ENCODE measurements around the gene TMIE. TPM values are rescaled to one million over a fixed set of nuclear protein-coding genes. Genes with fewer than 3 reads are reported as not detected.

Gene TMIE
- total RNA-seq, 2 experiments from 2014 or later: 0.93 to 1.3 TPM

GRCh38 chr3:46707601-46708011 is 6.4 kb downstream of the TMIE start:
- H3K27me3 Mint-ChIP-seq: no peaks in the 10 kb centered on the region
- CTCF ChIA-PET: interaction anchor here (0.7 to 3.8 kb wide), 6 partner anchors 9 to 219 kb away, joined by 3 to 19 read pairs (median 4); no protein-coding TSS in a partner anchor
- H3K36me3 Mint-ChIP-seq: no peaks in the 10 kb centered on the region
- no peak overlapping the region for H3K4me3 Mint-ChIP-seq
- no peak overlapping the region for H3K27ac Mint-ChIP-seq
- DNase-seq: no peak
- intact Hi-C loops (cut with micrococcal nuclease): loop anchor here (10.0 kb wide), 1 partner anchor 157 kb away; the partner anchor contains the start of gene MYL3
- no peaks in the 10 kb centered on the region for H3K4me1 Mint-ChIP-seq (ENCODE audit: low read depth)
- POLR2A ChIA-PET: no interaction called here
- H3K9me3 Mint-ChIP-seq: no peaks in the 10 kb centered on the region

DNA sequence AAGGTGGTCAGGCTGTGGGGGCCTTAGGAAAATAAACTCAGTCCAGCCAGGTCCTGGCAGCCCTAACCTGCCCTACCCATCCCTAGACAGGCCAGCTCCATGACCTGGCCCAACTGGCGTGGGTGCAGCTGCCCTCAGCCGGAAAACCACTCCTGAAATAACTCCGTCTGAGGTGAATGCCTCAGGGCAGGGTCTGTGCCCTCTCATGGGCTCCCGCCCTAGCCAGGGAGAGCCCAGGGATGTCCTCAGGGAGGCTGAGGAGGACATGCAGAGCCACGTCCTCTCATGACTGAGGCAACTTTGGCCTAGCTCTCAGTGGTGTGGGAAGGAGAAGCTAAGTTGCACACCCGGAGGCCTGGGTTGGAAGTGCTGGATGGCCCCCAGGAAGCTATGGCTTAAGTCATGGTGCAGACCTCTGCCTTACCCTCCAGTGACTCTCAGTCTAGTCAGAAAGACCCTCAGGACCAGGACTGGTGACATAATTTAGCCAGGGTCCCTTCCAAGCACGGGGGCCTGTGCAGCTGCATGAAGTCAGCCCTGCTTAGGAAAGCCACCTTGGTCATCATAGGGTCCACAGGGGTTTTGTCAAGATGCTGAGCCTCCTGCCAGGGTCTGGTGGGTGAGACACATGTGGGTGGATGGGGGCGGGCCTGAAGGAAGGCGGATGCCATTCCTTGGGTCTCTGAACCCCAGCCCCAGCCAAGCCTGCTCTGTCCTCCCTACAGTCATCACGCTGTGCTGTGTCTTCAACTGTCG is 7.4 kb downstream of the TMIE start:
- ChIA-PET POLR2A (no interaction called here), CTCF (interaction anchor here (0.7 to 3.8 kb wide), 4 partner anchors 10 to 203 kb away, joined by 3 to 19 read pairs (median 6); no protein-coding TSS in a partner anchor)
- Mint-ChIP-seq H3K36me3 (no peaks in the 10 kb centered on the region), H3K9me3 (no peaks in the 10 kb centered on the region), H3K4me3 (no peak overlapping the region), H3K4me1 (ENCODE audit: low read depth) (no peaks in the 10 kb centered on the region), H3K27ac (no peak overlapping the region), H3K27me3 (no peaks in the 10 kb centered on the region)
- intact Hi-C loops (cut with micrococcal nuclease): loop anchor here (10.0 kb wide), 1 partner anchor 156 kb away; the partner anchor contains the start of gene MYL3
- no peak for DNase-seq

DNA sequence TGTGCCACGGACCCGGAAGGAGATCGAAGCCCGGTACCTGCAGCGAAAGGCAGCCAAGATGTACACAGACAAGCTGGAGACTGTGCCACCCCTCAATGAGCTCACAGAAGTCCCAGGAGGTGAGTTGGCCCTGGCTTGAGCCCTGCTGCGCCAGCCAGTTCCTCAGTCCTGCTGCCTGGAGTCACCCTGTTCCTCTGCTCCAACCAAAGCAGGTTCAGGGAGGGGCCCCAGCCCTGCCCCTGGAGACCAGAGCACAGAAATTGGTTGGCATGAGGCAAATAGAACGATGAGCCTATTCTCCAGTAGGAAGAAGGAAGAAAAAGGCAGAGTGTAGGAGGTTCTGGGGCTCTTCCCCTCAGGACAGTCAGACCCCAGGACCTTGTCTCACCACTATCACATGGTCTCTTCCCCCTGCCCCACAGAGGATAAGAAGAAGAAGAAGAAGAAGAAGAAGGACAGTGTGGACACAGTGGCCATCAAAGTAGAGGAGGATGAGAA is 8.0 kb downstream of the TMIE start:
- intact Hi-C loops (cut with micrococcal nuclease): loop anchor here (10.0 kb wide), 1 partner anchor 156 kb away; the partner anchor contains the start of gene MYL3
- no peaks in the 10 kb centered on the region for H3K36me3 Mint-ChIP-seq
- POLR2A ChIA-PET: no interaction called here

DNA sequence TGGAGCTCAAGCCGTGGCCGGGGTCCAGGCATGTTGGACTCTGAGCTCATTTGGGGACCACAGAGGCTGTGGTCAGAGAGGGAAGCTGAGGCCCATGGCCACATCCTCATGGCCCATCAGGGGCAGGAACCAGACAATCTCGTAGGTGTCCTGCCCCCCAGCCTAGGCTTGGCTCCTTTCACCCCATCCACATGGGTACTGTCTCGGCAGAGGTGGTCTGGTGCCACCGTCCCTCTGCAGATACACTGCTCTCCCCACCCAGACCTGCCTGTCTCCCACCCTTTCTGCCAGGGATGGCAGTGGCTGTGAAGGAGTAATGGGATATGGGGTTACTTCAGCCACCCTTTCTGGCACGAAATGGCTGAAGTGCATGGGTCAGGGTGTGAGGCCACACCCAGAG is 8.5 kb downstream of the TMIE start:
- intact Hi-C loops (cut with micrococcal nuclease): loop anchor here (10.0 kb wide), 1 partner anchor 155 kb away; the partner anchor contains the start of gene MYL3
- CTCF ChIA-PET: interaction anchor here (0.6 to 1.4 kb wide), 3 partner anchors 80 to 185 kb away, joined by 3 to 4 read pairs (median 3); no protein-coding TSS in a partner anchor
- H3K36me3 Mint-ChIP-seq: no peaks in the 10 kb centered on the region

More for the DNA sequence above, 8.0 kb downstream of the TMIE start:
- H3K4me3 Mint-ChIP-seq: no peak overlapping the region
- no peaks in the 10 kb centered on the region for H3K9me3 Mint-ChIP-seq
- no peaks in the 10 kb centered on the region for H3K4me1 Mint-ChIP-seq (ENCODE audit: low read depth)
- CTCF ChIA-PET: interaction anchor here (2.1 kb wide), 1 partner anchor 200 kb away, joined by 8 read pairs; no protein-coding TSS in a partner anchor
- DNase-seq: no peak
- H3K27ac Mint-ChIP-seq: no peak overlapping the region
- H3K27me3 Mint-ChIP-seq: no peaks in the 10 kb centered on the region

DNA sequence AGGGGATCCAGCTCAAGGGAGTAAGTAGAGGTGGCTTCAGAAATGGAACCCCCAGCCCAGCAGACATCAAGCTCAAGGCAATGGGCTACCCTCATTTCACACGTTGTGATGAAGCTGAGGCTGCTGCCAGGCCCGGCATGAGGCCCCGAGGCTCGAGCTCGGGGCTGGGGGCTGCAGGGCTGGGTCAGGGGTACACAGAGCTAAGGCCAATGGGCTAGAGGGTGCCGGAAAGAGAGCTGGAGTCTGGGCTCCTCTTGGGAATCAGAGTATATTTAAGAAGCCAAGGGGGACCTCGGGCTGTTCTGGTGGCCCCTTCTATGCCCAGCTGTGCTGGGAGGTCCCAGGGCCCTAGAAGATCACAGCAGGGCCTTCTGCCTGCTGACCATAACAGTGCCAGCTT is 9.0 kb downstream of the TMIE start:
- intact Hi-C loops (cut with micrococcal nuclease): no loop called here
- H3K4me3 Mint-ChIP-seq: no peak overlapping the region
- no peak overlapping the region for H3K27ac Mint-ChIP-seq
- ChIA-PET POLR2A (no interaction called here), CTCF (interaction anchor here (0.6 to 1.4 kb wide), 3 partner anchors 80 to 185 kb away, joined by 3 to 4 read pairs (median 3); no protein-coding TSS in a partner anchor)
- H3K9me3 Mint-ChIP-seq: no peaks in the 10 kb centered on the region
- H3K27me3 Mint-ChIP-seq: no peaks in the 10 kb centered on the region
- no peak for DNase-seq
- no peaks in the 10 kb centered on the region for H3K4me1 Mint-ChIP-seq (ENCODE audit: low read depth)
- H3K36me3 Mint-ChIP-seq: no peaks in the 10 kb centered on the region

More for the DNA sequence above, 8.5 kb downstream of the TMIE start:
- no peak overlapping the region for H3K4me3 Mint-ChIP-seq
- POLR2A ChIA-PET: no interaction called here
- H3K27ac Mint-ChIP-seq: no peak overlapping the region
- no peaks in the 10 kb centered on the region for H3K9me3 Mint-ChIP-seq
- DNase-seq: no peak
- no peaks in the 10 kb centered on the region for H3K27me3 Mint-ChIP-seq
- H3K4me1 Mint-ChIP-seq (ENCODE audit: low read depth): no peaks in the 10 kb centered on the region

DNA sequence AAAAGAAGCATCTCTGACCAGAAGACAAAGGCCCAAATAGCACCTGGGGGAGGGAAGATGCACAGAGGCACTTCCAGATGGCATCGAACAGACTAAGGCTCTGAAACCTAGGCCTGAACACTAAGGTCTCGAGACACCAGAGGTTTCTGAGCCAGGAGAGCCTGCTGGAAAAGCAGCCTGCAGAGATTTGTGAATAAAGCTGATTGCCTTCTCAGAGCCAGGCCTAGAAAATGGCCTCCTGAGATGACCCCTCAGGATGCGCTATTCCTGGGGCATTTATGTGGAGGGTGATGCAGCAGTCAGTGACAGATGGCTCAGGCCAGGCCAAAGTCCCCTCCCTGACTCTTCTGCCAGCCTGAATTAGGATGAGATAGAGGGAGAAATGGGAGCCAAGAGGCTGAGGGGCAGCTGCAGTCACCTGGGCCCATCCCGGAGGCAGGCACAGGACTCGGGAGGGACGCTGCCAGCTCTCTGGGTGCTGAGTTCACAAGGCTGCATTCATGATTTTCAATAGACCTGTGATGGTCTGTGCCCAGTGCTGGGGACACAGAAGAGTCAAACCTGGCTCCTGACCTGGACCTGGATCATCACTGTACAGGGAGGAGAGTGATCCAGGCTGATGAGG is 9.6 kb downstream of the TMIE start:
- Mint-ChIP-seq H3K27ac (no peak overlapping the region), H3K9me3 (no peaks in the 10 kb centered on the region), H3K4me1 (ENCODE audit: low read depth) (no peaks in the 10 kb centered on the region), H3K36me3 (no peaks in the 10 kb centered on the region), H3K27me3 (no peaks in the 10 kb centered on the region), H3K4me3 (no peak overlapping the region)
- CTCF ChIA-PET: interaction anchor here (1.1 to 1.4 kb wide), 2 partner anchors 81 to 184 kb away, joined by 3 to 4 read pairs; no protein-coding TSS in a partner anchor
- intact Hi-C loops (cut with micrococcal nuclease): no loop called here
- DNase-seq: no peak
- POLR2A ChIA-PET: no interaction called here

GRCh38 chr3:46711305-46711704 is 10.1 kb downstream of the TMIE start:
- DNase-seq: no peak
- no peaks in the 10 kb centered on the region for H3K9me3 Mint-ChIP-seq
- no peak overlapping the region for H3K4me3 Mint-ChIP-seq
- ChIA-PET CTCF (interaction anchor here (1.4 kb wide), 1 partner anchor 183 kb away, joined by 4 read pairs; no protein-coding TSS in a partner anchor), POLR2A (no interaction called here)
- H3K36me3 Mint-ChIP-seq: no peaks in the 10 kb centered on the region
- H3K27me3 Mint-ChIP-seq: no peaks in the 10 kb centered on the region
- no peak overlapping the region for H3K27ac Mint-ChIP-seq
- H3K4me1 Mint-ChIP-seq (ENCODE audit: low read depth): no peaks in the 10 kb centered on the region
- intact Hi-C loops (cut with micrococcal nuclease): no loop called here

DNA sequence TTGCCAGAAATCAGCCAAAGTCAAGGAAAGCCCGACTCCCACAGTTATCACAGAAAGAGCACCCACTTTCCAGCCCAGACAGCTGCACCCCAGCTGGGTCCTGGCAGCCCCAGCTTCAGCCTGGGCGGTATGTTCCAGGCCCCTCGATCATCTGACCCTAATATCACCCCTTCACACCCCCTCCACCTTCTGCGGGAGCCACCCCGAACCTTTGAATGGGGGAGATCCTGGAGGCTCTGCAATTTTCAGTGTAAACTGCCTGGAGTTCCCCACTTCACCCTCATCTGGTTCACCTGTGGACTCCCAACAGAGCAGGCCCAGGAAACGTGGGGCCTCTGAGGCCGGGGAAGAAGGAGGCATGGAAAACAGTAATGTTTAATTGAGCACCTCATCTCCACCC is 10.6 kb downstream of the TMIE start:
- Mint-ChIP-seq H3K4me1 (ENCODE audit: low read depth) (no peaks in the 10 kb centered on the region), H3K4me3 (no peak overlapping the region), H3K36me3 (no peaks in the 10 kb centered on the region), H3K27me3 (no peaks in the 10 kb centered on the region), H3K27ac (no peak overlapping the region), H3K9me3 (no peaks in the 10 kb centered on the region)
- ChIA-PET POLR2A (no interaction called here), CTCF (no interaction called here)
- DNase-seq: no peak
- intact Hi-C loops (cut with micrococcal nuclease): no loop called here

- Mint-ChIP-seq H3K4me1 (ENCODE audit: low read depth) (no peaks in the 10 kb centered on the region), H3K4me3 (no peak overlapping the region), H3K27me3 (no peaks in the 10 kb centered on the region), H3K9me3 (no peaks in the 10 kb centered on the region), H3K36me3 (no peaks in the 10 kb centered on the region), H3K27ac (no peak overlapping the region)
- no peak for DNase-seq
- CTCF ChIA-PET: no interaction called here
- POLR2A ChIA-PET: no interaction called here
- intact Hi-C loops (cut with micrococcal nuclease): no loop called here
Measured at GRCh38 chr3:46712191-46713049, 11.2 kb downstream of the TMIE start.

DNA sequence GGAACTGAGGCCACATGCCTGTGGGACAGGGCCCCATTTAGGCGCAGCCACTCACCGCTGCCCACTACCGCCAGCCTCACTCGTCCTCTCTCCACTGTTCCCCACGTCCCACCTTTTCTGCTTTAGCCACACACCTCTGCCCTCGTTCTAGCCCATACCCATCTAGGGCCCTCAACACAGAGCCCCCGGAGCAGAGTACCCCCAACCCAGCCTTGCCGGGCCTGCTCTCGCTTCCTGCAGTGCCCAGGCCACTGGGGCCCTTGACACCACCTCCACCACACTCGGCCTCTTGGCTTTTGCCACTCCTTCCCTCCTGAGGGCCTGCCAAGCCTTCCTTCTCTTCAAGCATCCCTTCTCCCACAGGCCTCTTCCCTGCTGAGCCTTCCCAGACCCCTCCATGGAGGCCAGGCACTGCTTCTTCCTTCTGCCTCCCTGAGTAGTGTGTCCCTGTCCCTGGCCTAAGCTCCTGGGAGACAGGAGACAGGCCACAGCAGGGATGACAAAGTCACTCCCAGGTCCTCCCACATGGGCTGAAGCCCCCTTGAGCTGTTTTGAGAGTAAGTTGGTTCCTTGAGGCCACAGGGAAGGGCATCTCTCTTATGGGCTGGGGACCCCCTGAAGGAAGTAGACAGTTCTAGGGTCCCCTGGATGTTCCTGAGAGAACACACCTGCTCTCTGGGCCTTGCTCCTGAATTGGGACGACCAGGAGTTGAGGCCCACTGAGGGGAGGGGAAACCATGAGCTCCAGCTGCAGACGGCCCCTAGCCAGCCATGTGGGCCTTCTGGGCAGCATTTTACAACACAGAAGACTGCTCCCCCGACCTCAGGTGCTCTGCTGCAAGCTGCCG is 12.1 kb downstream of the TMIE start:
- Mint-ChIP-seq H3K4me1 (ENCODE audit: low read depth) (no peaks in the 10 kb centered on the region), H3K36me3 (no peaks in the 10 kb centered on the region), H3K27me3 (peaks cover 2% of the 10 kb centered on the region), H3K4me3 (no peak overlapping the region), H3K27ac (no peak overlapping the region), H3K9me3 (no peaks in the 10 kb centered on the region)
- POLR2A ChIA-PET: no interaction called here
- peak; percentile 6 for DNase-seq
- intact Hi-C loops (cut with micrococcal nuclease): no loop called here
- CTCF ChIA-PET: interaction anchor here (1.3 kb wide), 1 partner anchor 225 kb away, joined by 4 read pairs; no protein-coding TSS in a partner anchor
